ENCODE data around the gene CCL26. TPM values are rescaled to one million over a fixed set of nuclear protein-coding genes. Genes with fewer than 3 reads are reported as not detected.
"Not testable (repeated sequence)": the region's sequence is repeated elsewhere in the genome, so short reads cannot be mapped to it uniquely, and the experiment has no call there.

The CCL26 gene
- polyA plus RNA-seq, 4 donors, result 3.7 TPM; not detected in 3

DNA sequence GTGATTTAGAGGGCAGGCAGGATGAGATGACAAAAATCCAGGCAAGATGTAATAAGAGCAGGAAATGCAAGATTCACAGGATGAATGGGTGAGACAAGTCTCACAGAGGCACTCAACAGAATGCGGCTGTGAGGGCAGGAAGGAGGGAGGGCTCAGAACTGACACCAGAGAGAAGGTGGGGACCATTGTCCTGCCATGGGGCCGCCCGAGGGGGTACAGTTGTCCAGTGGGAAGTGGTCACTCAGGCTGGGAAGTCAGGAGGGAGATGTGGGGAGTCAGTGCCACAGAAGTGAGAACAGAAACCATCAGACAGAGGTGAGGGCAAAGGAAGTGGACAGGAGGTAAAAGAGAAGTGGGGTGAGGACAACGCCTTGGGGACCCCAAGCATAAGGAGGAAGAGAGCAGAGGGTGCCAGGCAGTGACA is 42.1 kb downstream of the CCL26 start:
- H3K9me3 ChIP-seq (ENCODE audit: control insufficient read depth in 2 of 2, insufficient read depth in 1 of 2, low read depth in 1 of 2, low read length in 1 of 2), result no peaks in the 10 kb centered on the region
- FAIRE-seq (no peak), DNase-seq (no peak)
- peaks cover 0 to 3% (median 0%) of the 10 kb centered on the region in 3 donors for H3K27me3 ChIP-seq (ENCODE audit: control insufficient read depth in 3 of 3, insufficient read depth in 3 of 3, low read length in 3 of 3)
- H3K4me1 ChIP-seq (ENCODE audit: control insufficient read depth in 3 of 3, insufficient read depth in 2 of 3, low read depth in 1 of 3, low read length in 2 of 3), result no peaks in the 10 kb centered on the region
- WGBS, 3 donors, result 61 to 72% (median 61%) methylated on average over 4 of the region's 4 CpGs
- H3K36me3 ChIP-seq (ENCODE audit: control insufficient read depth in 3 of 3, insufficient read depth in 2 of 3, low read depth in 1 of 3, low read length in 3 of 3), result no peaks in the 10 kb centered on the region
- H3K27ac ChIP-seq (ENCODE audit: low read depth in 1 of 3, low read length in 2 of 3), result peak overlapping the region in 1 of 3 donors; percentile 45
- H3K4me3 ChIP-seq (ENCODE audit: low read depth in 1 of 3, low read length in 3 of 3), result no peak overlapping the region

DNA sequence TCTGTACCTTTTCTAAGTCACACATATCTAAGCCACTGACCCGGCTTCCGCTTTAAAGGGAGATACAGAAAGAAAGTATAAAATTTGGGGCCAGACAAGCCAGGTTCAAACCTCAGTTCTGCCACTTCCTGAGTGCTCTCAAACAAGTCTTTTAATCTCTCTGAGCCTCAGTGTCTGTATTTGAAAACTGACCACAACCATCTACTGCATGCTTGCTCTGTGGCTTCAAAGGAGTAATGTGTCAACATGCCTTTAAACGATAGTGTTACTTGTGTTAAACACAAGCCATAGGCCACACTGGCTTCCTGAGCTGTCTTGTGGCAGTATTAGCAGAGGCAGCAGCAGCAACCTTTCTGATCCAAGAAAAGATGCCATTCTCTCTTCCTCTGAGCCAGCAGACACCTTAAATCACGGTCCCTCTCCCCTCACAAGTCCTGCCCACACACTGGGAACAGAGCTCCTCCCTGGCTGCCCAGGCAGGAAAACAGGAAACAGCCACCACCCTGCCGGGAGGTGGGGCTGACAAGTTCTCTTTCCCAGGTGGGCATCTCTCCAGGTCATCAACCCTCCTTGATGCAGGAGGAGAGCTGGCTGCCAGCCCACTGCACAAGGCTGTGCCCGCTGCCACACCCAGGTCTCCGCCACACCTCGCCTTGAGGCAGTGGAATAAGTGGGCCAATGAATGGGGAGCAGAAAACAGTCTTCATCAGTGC is 44.0 kb downstream of the CCL26 start:
- Histone ChIP-seq H3K4me3 (ENCODE audit: low read depth in 1 of 3, low read length in 3 of 3) (no peak overlapping the region), H3K36me3 (ENCODE audit: control insufficient read depth in 3 of 3, insufficient read depth in 2 of 3, low read depth in 1 of 3, low read length in 3 of 3) (no peaks in the 10 kb centered on the region), H3K4me1 (ENCODE audit: control insufficient read depth in 3 of 3, insufficient read depth in 2 of 3, low read depth in 1 of 3, low read length in 2 of 3) (no peaks in the 10 kb centered on the region), H3K27ac (ENCODE audit: low read depth in 1 of 3, low read length in 2 of 3) (peak overlapping the region in 2 of 3 donors; percentile 45 to 66), H3K9me3 (ENCODE audit: control insufficient read depth in 2 of 2, insufficient read depth in 1 of 2, low read depth in 1 of 2, low read length in 1 of 2) (no peaks in the 10 kb centered on the region), H3K27me3 (ENCODE audit: control insufficient read depth in 3 of 3, insufficient read depth in 3 of 3, low read length in 3 of 3) (no peaks in the 10 kb centered on the region)
- DNase-seq (peak in 1 of 2 donors; percentile 87), FAIRE-seq (no peak)
- 26 to 48% (median 27%) methylated on average over 8 of the region's 8 CpGs for WGBS, 3 donors

GRCh38 chr7:75727351-75727750 is 44.7 kb downstream of the CCL26 start:
- FAIRE-seq; H3K36me3 ChIP-seq (ENCODE audit: control insufficient read depth in 3 of 3, insufficient read depth in 2 of 3, low read depth in 1 of 3, low read length in 3 of 3); H3K4me3 ChIP-seq (ENCODE audit: low read depth in 1 of 3, low read length in 3 of 3); H3K4me1 ChIP-seq (ENCODE audit: control insufficient read depth in 3 of 3, insufficient read depth in 2 of 3, low read depth in 1 of 3, low read length in 2 of 3); H3K27ac ChIP-seq (ENCODE audit: low read depth in 1 of 3, low read length in 2 of 3); H3K9me3 ChIP-seq (ENCODE audit: control insufficient read depth in 2 of 2, insufficient read depth in 1 of 2, low read depth in 1 of 2, low read length in 1 of 2); DNase-seq; H3K27me3 ChIP-seq (ENCODE audit: control insufficient read depth in 3 of 3, insufficient read depth in 3 of 3, low read length in 3 of 3): not testable (repeated sequence)
- 80 to 88% (median 85%) methylated on average over 6 of the region's 6 CpGs for WGBS, 3 donors

GRCh38 chr7:75725306-75725705 is 46.7 kb downstream of the CCL26 start:
- H3K36me3 ChIP-seq (ENCODE audit: control insufficient read depth in 3 of 3, insufficient read depth in 2 of 3, low read depth in 1 of 3, low read length in 3 of 3), result no peaks in the 10 kb centered on the region
- H3K27ac ChIP-seq (ENCODE audit: low read depth in 1 of 3, low read length in 2 of 3), result no peak overlapping the region
- no peak overlapping the region for H3K4me3 ChIP-seq (ENCODE audit: low read depth in 1 of 3, low read length in 3 of 3)
- FAIRE-seq, result no peak
- WGBS, 3 donors, result 81 to 89% (median 88%) methylated on average over 6 of the region's 6 CpGs
- H3K27me3 ChIP-seq (ENCODE audit: control insufficient read depth in 3 of 3, insufficient read depth in 3 of 3, low read length in 3 of 3), result no peaks in the 10 kb centered on the region
- DNase-seq, result no peak
- no peaks in the 10 kb centered on the region for H3K4me1 ChIP-seq (ENCODE audit: control insufficient read depth in 3 of 3, insufficient read depth in 2 of 3, low read depth in 1 of 3, low read length in 2 of 3)
- no peaks in the 10 kb centered on the region for H3K9me3 ChIP-seq (ENCODE audit: control insufficient read depth in 2 of 2, insufficient read depth in 1 of 2, low read depth in 1 of 2, low read length in 1 of 2)

DNA sequence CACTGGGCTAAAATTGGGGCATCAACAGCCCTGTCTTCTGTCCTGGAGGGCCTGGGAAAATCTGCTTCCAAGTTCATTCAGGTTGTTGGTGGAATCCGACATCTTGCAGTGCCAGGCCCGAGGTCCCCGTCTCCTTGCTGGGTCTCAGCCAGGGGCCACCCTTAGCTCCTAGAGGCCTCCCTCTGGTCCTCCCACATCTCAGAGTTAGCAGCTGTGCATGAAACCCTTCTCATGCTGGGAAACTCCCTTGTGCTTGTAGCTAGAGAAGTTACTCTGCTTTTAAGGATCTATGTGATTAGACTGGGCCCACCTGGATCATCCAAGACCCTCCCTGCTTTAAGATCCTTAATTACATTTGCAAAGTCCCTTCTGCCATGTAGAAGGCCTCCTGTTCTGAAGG is 48.6 kb downstream of the CCL26 start:
- FAIRE-seq, result no peak
- whole genome bisulfite sequencing, 3 donors, result 71 to 87% (median 83%) methylated on average over 3 of the region's 3 CpGs

DNA sequence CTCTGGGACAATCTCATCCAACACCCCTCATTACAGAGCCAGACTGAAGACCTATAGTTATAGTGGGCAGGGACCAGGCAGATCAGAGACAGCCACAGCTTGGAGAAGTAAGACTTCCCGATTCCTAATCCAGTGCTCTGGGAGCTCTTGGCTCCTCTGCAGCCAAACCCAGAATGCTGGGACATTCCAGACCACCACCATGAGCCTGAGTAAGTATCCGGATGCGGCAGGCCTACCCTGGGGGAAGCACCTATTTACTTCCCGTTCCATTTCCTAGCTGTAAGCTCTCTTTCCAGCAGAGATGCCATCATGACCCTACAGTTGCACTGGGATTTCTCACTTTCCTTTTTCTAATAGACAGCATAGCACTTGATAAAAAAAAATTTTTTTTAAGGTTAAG is 49.6 kb downstream of the CCL26 start:
- 75 to 87% (median 86%) methylated on average over 4 of the region's 4 CpGs for WGBS, 3 donors
- no peak for DNase-seq

More for the DNA sequence above, 48.6 kb downstream of the CCL26 start:
- no peaks in the 10 kb centered on the region for H3K9me3 ChIP-seq (ENCODE audit: control insufficient read depth in 2 of 2, insufficient read depth in 1 of 2, low read depth in 1 of 2, low read length in 1 of 2)
- no peak overlapping the region for H3K27ac ChIP-seq (ENCODE audit: low read depth in 1 of 3, low read length in 2 of 3)
- DNase-seq, result no peak
- peaks cover 0 to 2% (median 0%) of the 10 kb centered on the region in 3 donors for H3K4me1 ChIP-seq (ENCODE audit: control insufficient read depth in 3 of 3, insufficient read depth in 2 of 3, low read depth in 1 of 3, low read length in 2 of 3)
- H3K27me3 ChIP-seq (ENCODE audit: control insufficient read depth in 3 of 3, insufficient read depth in 3 of 3, low read length in 3 of 3), result no peaks in the 10 kb centered on the region
- no peaks in the 10 kb centered on the region for H3K36me3 ChIP-seq (ENCODE audit: control insufficient read depth in 3 of 3, insufficient read depth in 2 of 3, low read depth in 1 of 3, low read length in 3 of 3)
- H3K4me3 ChIP-seq (ENCODE audit: low read depth in 1 of 3, low read length in 3 of 3), result no peak overlapping the region

DNA sequence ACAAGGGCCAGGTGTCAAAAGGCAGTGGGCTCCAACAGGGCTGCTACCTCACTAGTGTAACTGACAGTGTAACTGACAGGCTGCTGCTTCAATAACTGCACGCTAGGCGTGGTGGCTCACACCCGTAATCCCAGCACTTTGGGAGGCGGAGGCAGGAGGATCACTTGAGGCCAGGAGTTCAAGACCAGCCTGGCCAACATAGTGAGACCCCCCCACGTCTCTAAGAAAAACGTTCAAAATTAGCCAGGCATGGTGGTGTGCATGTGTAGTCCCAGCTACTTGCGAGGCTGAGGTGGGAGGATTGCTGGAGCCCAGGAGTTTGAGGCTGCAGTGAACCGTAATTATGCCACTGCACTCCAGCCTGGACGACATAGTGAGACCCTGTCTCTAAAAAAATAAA is 50.1 kb downstream of the CCL26 start:
- not testable (repeated sequence) for DNase-seq, FAIRE-seq
- WGBS, 3 donors, result 92 to 93% (median 92%) methylated on average over 9 of the region's 9 CpGs

More for the DNA sequence above, 49.6 kb downstream of the CCL26 start:
- H3K27me3 ChIP-seq (ENCODE audit: control insufficient read depth in 3 of 3, insufficient read depth in 3 of 3, low read length in 3 of 3), result no peaks in the 10 kb centered on the region
- no peak overlapping the region for H3K27ac ChIP-seq (ENCODE audit: low read depth in 1 of 3, low read length in 2 of 3)
- no peak overlapping the region for H3K4me3 ChIP-seq (ENCODE audit: low read depth in 1 of 3, low read length in 3 of 3)
- H3K36me3 ChIP-seq (ENCODE audit: control insufficient read depth in 3 of 3, insufficient read depth in 2 of 3, low read depth in 1 of 3, low read length in 3 of 3), result no peaks in the 10 kb centered on the region
- no peaks in the 10 kb centered on the region for H3K9me3 ChIP-seq (ENCODE audit: control insufficient read depth in 2 of 2, insufficient read depth in 1 of 2, low read depth in 1 of 2, low read length in 1 of 2)
- no peak for FAIRE-seq
- H3K4me1 ChIP-seq (ENCODE audit: control insufficient read depth in 3 of 3, insufficient read depth in 2 of 3, low read depth in 1 of 3, low read length in 2 of 3), result peaks cover 0 to 2% (median 0%) of the 10 kb centered on the region in 3 donors

DNA sequence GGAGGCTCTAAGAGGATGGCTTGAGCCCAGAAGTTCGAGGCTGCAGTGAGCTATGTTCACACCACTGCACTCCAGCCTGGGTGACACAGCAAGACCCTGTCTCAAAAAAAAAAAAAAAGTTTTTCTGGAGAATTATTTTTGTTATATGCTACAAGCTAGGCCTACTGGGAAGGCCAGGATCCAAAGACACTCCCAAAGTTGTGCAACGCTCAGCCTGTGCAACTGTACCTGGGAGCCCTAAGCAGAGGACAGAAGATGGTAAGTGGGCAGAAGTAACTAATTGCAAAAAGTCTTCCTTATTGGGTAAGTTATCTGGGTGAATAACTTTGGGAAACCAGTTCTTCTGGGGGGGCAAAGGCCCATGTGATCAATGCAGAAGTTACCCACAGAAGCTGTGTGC is 50.6 kb downstream of the CCL26 start:
- Histone ChIP-seq H3K9me3 (ENCODE audit: control insufficient read depth in 2 of 2, insufficient read depth in 1 of 2, low read depth in 1 of 2, low read length in 1 of 2) (no peaks in the 10 kb centered on the region), H3K36me3 (ENCODE audit: control insufficient read depth in 3 of 3, insufficient read depth in 2 of 3, low read depth in 1 of 3, low read length in 3 of 3) (no peaks in the 10 kb centered on the region), H3K27ac (ENCODE audit: low read depth in 1 of 3, low read length in 2 of 3) (no peak overlapping the region), H3K4me3 (ENCODE audit: low read depth in 1 of 3, low read length in 3 of 3) (no peak overlapping the region), H3K4me1 (ENCODE audit: control insufficient read depth in 3 of 3, insufficient read depth in 2 of 3, low read depth in 1 of 3, low read length in 2 of 3) (peaks cover 0 to 2% (median 0%) of the 10 kb centered on the region in 3 donors), H3K27me3 (ENCODE audit: control insufficient read depth in 3 of 3, insufficient read depth in 3 of 3, low read length in 3 of 3) (no peaks in the 10 kb centered on the region)
- 79 to 90% (median 87%) methylated on average over 2 of the region's 2 CpGs for WGBS, 3 donors
- DNase-seq (no peak), FAIRE-seq (no peak)

More for the DNA sequence above, 50.1 kb downstream of the CCL26 start:
- not testable (repeated sequence) for H3K27me3 ChIP-seq (ENCODE audit: control insufficient read depth in 3 of 3, insufficient read depth in 3 of 3, low read length in 3 of 3); H3K9me3 ChIP-seq (ENCODE audit: control insufficient read depth in 2 of 2, insufficient read depth in 1 of 2, low read depth in 1 of 2, low read length in 1 of 2); H3K36me3 ChIP-seq (ENCODE audit: control insufficient read depth in 3 of 3, insufficient read depth in 2 of 3, low read depth in 1 of 3, low read length in 3 of 3); H3K4me3 ChIP-seq (ENCODE audit: low read depth in 1 of 3, low read length in 3 of 3); H3K27ac ChIP-seq (ENCODE audit: low read depth in 1 of 3, low read length in 2 of 3); H3K4me1 ChIP-seq (ENCODE audit: control insufficient read depth in 3 of 3, insufficient read depth in 2 of 3, low read depth in 1 of 3, low read length in 2 of 3)

DNA sequence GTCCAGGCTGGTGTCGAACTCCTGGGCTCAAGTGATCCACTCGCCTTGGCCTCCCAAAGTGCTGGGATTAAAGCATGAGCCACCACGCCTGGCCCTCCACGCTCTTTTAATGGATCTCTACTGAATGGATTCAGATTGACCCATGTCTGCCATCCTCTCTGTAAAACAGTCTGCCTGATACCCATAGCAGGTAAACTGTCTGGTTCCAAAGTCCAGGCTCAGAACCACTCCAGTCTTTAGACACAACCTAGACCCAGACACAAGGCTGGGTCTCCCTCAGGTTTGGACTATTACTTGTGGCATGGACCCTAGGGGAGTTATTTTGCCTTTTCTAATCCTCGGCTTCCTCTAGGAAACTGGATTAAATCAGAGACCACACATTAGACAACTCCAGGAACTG is 52.4 kb downstream of the CCL26 start:
- no peaks in the 10 kb centered on the region for H3K36me3 ChIP-seq (ENCODE audit: control insufficient read depth in 3 of 3, insufficient read depth in 2 of 3, low read depth in 1 of 3, low read length in 3 of 3)
- FAIRE-seq, result no peak
- H3K4me1 ChIP-seq (ENCODE audit: control insufficient read depth in 3 of 3, insufficient read depth in 2 of 3, low read depth in 1 of 3, low read length in 2 of 3), result peaks cover 0 to 2% (median 0%) of the 10 kb centered on the region in 3 donors
- H3K9me3 ChIP-seq (ENCODE audit: control insufficient read depth in 2 of 2, insufficient read depth in 1 of 2, low read depth in 1 of 2, low read length in 1 of 2), result no peaks in the 10 kb centered on the region
- no peaks in the 10 kb centered on the region for H3K27me3 ChIP-seq (ENCODE audit: control insufficient read depth in 3 of 3, insufficient read depth in 3 of 3, low read length in 3 of 3)
- H3K4me3 ChIP-seq (ENCODE audit: low read depth in 1 of 3, low read length in 3 of 3), result no peak overlapping the region
- 95 to 98% (median 97%) methylated on average over 5 of the region's 5 CpGs for WGBS, 3 donors
- H3K27ac ChIP-seq (ENCODE audit: low read depth in 1 of 3, low read length in 2 of 3), result no peak overlapping the region
- peak in 1 of 2 donors; percentile 16 for DNase-seq
